NCI-H1105 treated with DMSO at 0.1 percent for 48 hours (cell line): Measurements from ENCODE around the gene DIAPH3.

ENCODE experiments used
- DNase-seq: peaks from one replicate; lab custom pipeline; 2025; lab: John Stamatoyannopoulos, UW

The DIAPH3 gene

GRCh38 chr13:60019119-60019993 lies 144.4 kb downstream of the DIAPH3 start:
- no peak for DNase-seq

GRCh38 chr13:60018536-60018935 lies 145.2 kb downstream of the DIAPH3 start:
- DNase-seq: no peak

GRCh38 chr13:60016229-60016628 lies 147.5 kb downstream of the DIAPH3 start:
- no peak for DNase-seq

GRCh38 chr13:60013166-60013565 lies 150.6 kb downstream of the DIAPH3 start:
- DNase-seq: no peak

- DNase-seq: no peak
Measured at GRCh38 chr13:60012488-60012887, 151.2 kb downstream of the DIAPH3 start.

GRCh38 chr13:60009300-60010253 lies 154.2 kb downstream of the DIAPH3 start:
- DNase-seq: peak; percentile 46

- no peak for DNase-seq
Measured at GRCh38 chr13:60001889-60002288, 161.8 kb downstream of the DIAPH3 start.

- no peak for DNase-seq
Measured at GRCh38 chr13:60000976-60001375, 162.8 kb downstream of the DIAPH3 start.

GRCh38 chr13:60000081-60000480 lies 163.6 kb downstream of the DIAPH3 start:
- DNase-seq: no peak

- DNase-seq: no peak
Measured at GRCh38 chr13:59997976-59998375, 165.8 kb downstream of the DIAPH3 start.

GRCh38 chr13:59996461-59996980 lies 167.2 kb downstream of the DIAPH3 start:
- no peak for DNase-seq

- DNase-seq: no peak
Measured at GRCh38 chr13:59991395-59991794, 172.3 kb downstream of the DIAPH3 start.

GRCh38 chr13:59982631-59983382 lies 180.9 kb downstream of the DIAPH3 start:
- no peak for DNase-seq

- no peak for DNase-seq
Measured at GRCh38 chr13:59979589-59979988, 184.1 kb downstream of the DIAPH3 start.

GRCh38 chr13:59978862-59979261 lies 184.9 kb downstream of the DIAPH3 start:
- no peak for DNase-seq

- DNase-seq: no peak
Measured at GRCh38 chr13:59976856-59977255, 186.9 kb downstream of the DIAPH3 start.

GRCh38 chr13:59975807-59976435 lies 187.8 kb downstream of the DIAPH3 start:
- DNase-seq: no peak

- DNase-seq: no peak
Measured at GRCh38 chr13:59970847-59971246, 192.9 kb downstream of the DIAPH3 start.

GRCh38 chr13:59963827-59964226 lies 199.9 kb downstream of the DIAPH3 start:
- no peak for DNase-seq

- no peak for DNase-seq
Measured at GRCh38 chr13:59963383-59963782, 200.3 kb downstream of the DIAPH3 start.

GRCh38 chr13:59962343-59962742 lies 201.4 kb downstream of the DIAPH3 start:
- no peak for DNase-seq
